Measurements from ENCODE around the gene CAPRIN1.
"Not testable (repeated sequence)": the region's sequence is repeated elsewhere in the genome, so short reads cannot be mapped to it uniquely, and the experiment has no call there.

The CAPRIN1 gene

GRCh38 chr11:34065505-34066203, 14.1 kb downstream of the CAPRIN1 start:
- Histone ChIP-seq H2AFZ (ENCODE audit: low read depth, low read length) (no peak overlapping the region), H3K4me1 (ENCODE audit: low read length) (peaks cover 29% of the 10 kb centered on the region), H3K9me3 (ENCODE audit: insufficient read depth, low read length) (no peaks in the 10 kb centered on the region), H4K20me1 (ENCODE audit: insufficient read depth, low read length) (peaks cover 91% of the 10 kb centered on the region), H3K36me3 (replicated peaks; ENCODE audit: low read depth, low read length) (peaks cover 30% of the 10 kb centered on the region), H3K9ac (ENCODE audit: low read length) (no peak overlapping the region), H3K4me3 (ENCODE audit: low read length) (no peak overlapping the region), H3K4me2 (ENCODE audit: low read length) (no peak overlapping the region), H3K27me3 (ENCODE audit: low read depth, low read length) (no peaks in the 10 kb centered on the region), H3K27ac (ENCODE audit: low read length) (no peak overlapping the region), H3K79me2 (ENCODE audit: low read length) (peaks cover 100% of the 10 kb centered on the region)
- TF ChIP-seq CTCF (IDR thresholded peaks at IDR 0.05; ENCODE audit: low read depth, low read length) (no peak), EZH2phosphoT487 (IDR thresholded peaks at IDR 0.05; ENCODE audit: low read depth) (no peak)

GRCh38 chr11:34066766-34067165, 15.2 kb downstream of the CAPRIN1 start:
- H3K27me3 ChIP-seq (ENCODE audit: low read depth, low read length); H2AFZ ChIP-seq (ENCODE audit: low read depth, low read length); H3K9ac ChIP-seq (ENCODE audit: low read length); H3K9me3 ChIP-seq (ENCODE audit: insufficient read depth, low read length): not testable (repeated sequence)
- H3K4me1 ChIP-seq (ENCODE audit: low read length) = peaks cover 29% of the 10 kb centered on the region
- H3K4me3 ChIP-seq (ENCODE audit: low read length) = peak overlapping the region; percentile 3; the same call in 1 of the 2 replicates
- peaks cover 28% of the 10 kb centered on the region for H3K36me3 ChIP-seq (replicated peaks; ENCODE audit: low read depth, low read length)
- peak overlapping the region; percentile 59 for H3K27ac ChIP-seq (ENCODE audit: low read length)
- H3K4me2 ChIP-seq (ENCODE audit: low read length) = peak overlapping the region; percentile 44
- H4K20me1 ChIP-seq (ENCODE audit: insufficient read depth, low read length) = peaks cover 93% of the 10 kb centered on the region
- H3K79me2 ChIP-seq (ENCODE audit: low read length) = peaks cover 100% of the 10 kb centered on the region

GRCh38 chr11:34067383-34068065, 16.0 kb downstream of the CAPRIN1 start:
- H3K27me3 ChIP-seq (ENCODE audit: low read depth, low read length) = no peaks in the 10 kb centered on the region
- H3K4me3 ChIP-seq (ENCODE audit: low read length) = peak overlapping the region; percentile 3; the same call in 1 of the 2 replicates
- peaks cover 100% of the 10 kb centered on the region for H3K79me2 ChIP-seq (ENCODE audit: low read length)
- peaks cover 92% of the 10 kb centered on the region for H4K20me1 ChIP-seq (ENCODE audit: insufficient read depth, low read length)
- peaks cover 29% of the 10 kb centered on the region for H3K36me3 ChIP-seq (replicated peaks; ENCODE audit: low read depth, low read length)
- H3K9ac ChIP-seq (ENCODE audit: low read length) = 0 out of 2 replicates have a peak overlapping the region, but pooled peaks have one; percentile 5
- H3K27ac ChIP-seq (ENCODE audit: low read length) = peak overlapping the region; percentile 59
- TF ChIP-seq EZH2phosphoT487 (IDR thresholded peaks at IDR 0.05; ENCODE audit: low read depth) = no peak
- H3K4me2 ChIP-seq (ENCODE audit: low read length) = peak overlapping the region; percentile 44
- no peak overlapping the region for H2AFZ ChIP-seq (ENCODE audit: low read depth, low read length)
- H3K4me1 ChIP-seq (ENCODE audit: low read length) = peaks cover 29% of the 10 kb centered on the region
- H3K9me3 ChIP-seq (ENCODE audit: insufficient read depth, low read length) = no peaks in the 10 kb centered on the region

GRCh38 chr11:34068111-34068510, 16.6 kb downstream of the CAPRIN1 start:
- H3K27ac ChIP-seq (ENCODE audit: low read length) = peak overlapping the region; percentile 59

GRCh38 chr11:34071306-34071705, 19.8 kb downstream of the CAPRIN1 start:
- not testable (repeated sequence) for H3K27ac ChIP-seq (ENCODE audit: low read length); H3K27me3 ChIP-seq (ENCODE audit: low read depth, low read length); H3K4me3 ChIP-seq (ENCODE audit: low read length); H3K4me2 ChIP-seq (ENCODE audit: low read length); H3K9ac ChIP-seq (ENCODE audit: low read length); H2AFZ ChIP-seq (ENCODE audit: low read depth, low read length); H3K9me3 ChIP-seq (ENCODE audit: insufficient read depth, low read length)
- Histone ChIP-seq H3K36me3 (replicated peaks; ENCODE audit: low read depth, low read length) (peaks cover 41% of the 10 kb centered on the region), H3K4me1 (ENCODE audit: low read length) (peaks cover 22% of the 10 kb centered on the region), H4K20me1 (ENCODE audit: insufficient read depth, low read length) (peaks cover 68% of the 10 kb centered on the region), H3K79me2 (ENCODE audit: low read length) (peaks cover 99% of the 10 kb centered on the region)

More at GRCh38 chr11:34068111-34068510, 16.6 kb downstream of the CAPRIN1 start:
- Histone ChIP-seq H4K20me1 (ENCODE audit: insufficient read depth, low read length) (peaks cover 92% of the 10 kb centered on the region), H3K4me1 (ENCODE audit: low read length) (peaks cover 29% of the 10 kb centered on the region), H2AFZ (ENCODE audit: low read depth, low read length) (no peak overlapping the region), H3K4me3 (ENCODE audit: low read length) (no peak overlapping the region), H3K4me2 (ENCODE audit: low read length) (peak overlapping the region; percentile 44), H3K9ac (ENCODE audit: low read length) (0 out of 2 replicates have a peak overlapping the region, but pooled peaks have one; percentile 5), H3K36me3 (replicated peaks; ENCODE audit: low read depth, low read length) (peaks cover 32% of the 10 kb centered on the region), H3K27me3 (ENCODE audit: low read depth, low read length) (no peaks in the 10 kb centered on the region), H3K79me2 (ENCODE audit: low read length) (peaks cover 100% of the 10 kb centered on the region), H3K9me3 (ENCODE audit: insufficient read depth, low read length) (no peaks in the 10 kb centered on the region)
- TF ChIP-seq CTCF (IDR thresholded peaks at IDR 0.05; ENCODE audit: low read depth, low read length) (no peak), EZH2phosphoT487 (IDR thresholded peaks at IDR 0.05; ENCODE audit: low read depth) (no peak)

Measured in OCI-LY3 (cell line).